Suppressor macrophage treated with lipopolysaccharide for 1 hour (primary cell): ENCODE measurements around the gene CLDND2.

ENCODE experiments used
- DNase-seq, 3 donors: peaks; one replicate each; pipeline ENCODE4 v3.0.0-alpha.2; 2020 to 2022

Gene CLDND2

GRCh38 chr19:51352783-51353360 is 15.9 kb downstream of the CLDND2 start:
- no peak for DNase-seq

- no peak for DNase-seq
These were observed 17.4 kb downstream of the CLDND2 start for GRCh38 chr19:51351266-51351990.

- DNase-seq, result no peak
These were observed 21.4 kb downstream of the CLDND2 start for GRCh38 chr19:51347209-51347928.

GRCh38 chr19:51346742-51347141 is 22.1 kb downstream of the CLDND2 start:
- DNase-seq, result no peak

- no peak for DNase-seq
These were observed 23.7 kb downstream of the CLDND2 start for GRCh38 chr19:51345076-51345620.

- no peak for DNase-seq
These were observed 25.9 kb downstream of the CLDND2 start for GRCh38 chr19:51342631-51343569.

GRCh38 chr19:51341976-51342580 is 26.7 kb downstream of the CLDND2 start, which contains the start of gene VSIG10L:
VSIG10L (minus strand) TSS chr19:51342139; CDS start chr19:51342124, 15 bp downstream.
- DNase-seq, result peak in 2 of 3 donors; percentile 19 to 36

- DNase-seq, result no peak
These were observed 27.7 kb downstream of the CLDND2 start for GRCh38 chr19:51341066-51341465.

- DNase-seq, result peak; percentile 98 to 99 (median 99)
These were observed 28.8 kb downstream of the CLDND2 start for GRCh38 chr19:51339687-51340656.

GRCh38 chr19:51339313-51339686 is 29.5 kb downstream of the CLDND2 start:
- DNase-seq, result peak in 1 of 3 donors; percentile 18

- DNase-seq, result peak; percentile 76 to 93 (median 81)
These were observed 30.1 kb downstream of the CLDND2 start for GRCh38 chr19:51338563-51339312.

- no peak for DNase-seq
These were observed 30.8 kb downstream of the CLDND2 start for GRCh38 chr19:51337861-51338562.

- no peak for DNase-seq
These were observed 31.5 kb downstream of the CLDND2 start for GRCh38 chr19:51337141-51337860.

GRCh38 chr19:51333836-51334460 is 34.9 kb downstream of the CLDND2 start:
- peak in 1 of 3 donors; percentile 25 for DNase-seq

GRCh38 chr19:51331716-51332115 is 37.1 kb downstream of the CLDND2 start:
- no peak for DNase-seq

- no peak for DNase-seq
These were observed 37.6 kb downstream of the CLDND2 start for GRCh38 chr19:51331193-51331592.

GRCh38 chr19:51330366-51330765 is 38.4 kb downstream of the CLDND2 start:
- DNase-seq, result no peak

GRCh38 chr19:51329411-51329810 is 39.4 kb downstream of the CLDND2 start:
- no peak for DNase-seq
